GM21717 (cell line): Measurements from ENCODE around the gene RASGRP1.
"Not testable (repeated sequence)": the region's sequence is repeated elsewhere in the genome, so short reads cannot be mapped to it uniquely, and the experiment has no call there.

ENCODE experiments used
- ATAC-seq: cut with Tn5 transposase; IDR thresholded peaks from one replicate; pipeline ENCODE4 v1.9.1; 2021; ENCODE audit warnings: mild to moderate bottlenecking, moderate library complexity; ENCODE audit not compliant: unreplicated experiment

Gene RASGRP1

GRCh38 chr15:38564557-38565286 lies at the start of gene RASGRP1:
TSS of gene RASGRP1 (minus strand) at chr15:38564814. CDS start at chr15:38564628, 186 bp downstream.
- ATAC-seq = peak; percentile 54

GRCh38 chr15:38613085-38613484 lies 48.5 kb upstream of the RASGRP1 start:
- ATAC-seq = no peak

DNA sequence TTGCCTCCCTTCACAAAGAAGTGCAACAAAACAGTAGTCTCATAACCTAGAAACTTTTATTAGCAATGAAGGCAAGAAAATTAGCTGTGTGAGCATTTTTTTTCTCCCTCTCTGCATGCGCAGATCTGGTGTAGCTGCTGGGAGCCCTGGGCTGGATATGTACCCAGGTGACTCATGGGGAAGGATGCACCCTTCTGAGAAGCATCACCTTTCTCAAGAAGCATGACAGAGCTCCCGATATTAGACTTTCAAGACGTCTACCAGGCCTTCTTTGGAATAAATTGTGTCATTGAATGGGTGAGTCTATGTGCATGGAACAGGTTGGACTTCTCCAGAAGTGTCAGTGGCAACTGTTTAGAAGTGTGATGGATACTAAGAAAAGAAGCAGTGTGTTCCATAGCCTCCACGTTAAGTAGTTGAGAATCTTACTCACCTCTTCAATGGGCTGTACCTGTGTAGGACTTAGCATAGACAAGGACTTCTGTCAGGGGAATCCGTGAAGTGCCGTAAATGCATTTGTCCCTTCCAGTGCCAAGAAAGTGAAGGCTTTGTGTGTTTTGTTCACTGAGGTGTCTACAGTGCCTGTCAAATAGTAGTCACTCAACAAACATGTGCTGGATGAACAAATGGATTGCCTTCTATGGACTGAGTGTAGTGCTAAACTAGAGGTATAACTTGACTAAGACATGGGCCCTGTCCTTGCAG lies 47.7 kb upstream of the RASGRP1 start:
- no peak for ATAC-seq

DNA sequence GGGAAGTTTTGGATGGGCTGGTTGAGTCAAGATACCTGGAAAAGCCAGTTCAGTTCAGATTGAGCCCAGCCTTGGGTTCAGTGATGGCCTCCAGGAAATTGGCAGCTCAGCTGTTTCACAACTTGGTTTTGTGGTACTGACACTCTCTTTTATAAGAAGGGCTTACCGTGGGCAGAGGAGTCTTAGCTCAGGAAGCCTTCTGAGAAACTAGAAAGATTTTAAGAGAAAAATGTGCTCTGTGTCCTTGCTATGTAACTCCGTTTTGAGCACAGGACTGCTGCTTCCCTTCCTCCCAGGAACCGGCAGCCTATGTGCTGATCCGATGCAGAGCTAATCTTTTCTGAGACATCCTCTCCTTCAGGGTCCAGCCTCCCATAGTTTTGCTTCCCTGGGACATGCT lies 46.6 kb upstream of the RASGRP1 start:
- ATAC-seq = no peak

DNA sequence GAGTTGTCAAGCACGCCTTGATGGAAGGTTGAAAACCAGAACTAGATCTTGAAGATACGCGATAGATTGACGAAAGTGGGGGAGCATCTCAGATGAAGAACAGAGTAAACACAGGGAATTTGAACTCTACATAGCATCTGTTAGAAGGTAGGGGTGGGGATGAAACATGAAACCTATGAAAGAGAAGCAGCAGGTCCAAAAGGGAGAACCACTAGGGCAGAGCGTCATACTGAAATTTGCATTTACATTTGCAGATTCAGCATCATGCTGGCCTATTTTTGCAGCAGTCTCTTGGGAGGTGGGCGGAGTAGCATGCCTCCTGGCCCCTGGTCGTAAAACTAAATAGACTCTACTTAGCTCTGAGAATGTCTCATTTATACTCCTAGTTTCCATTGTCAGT lies 46.1 kb upstream of the RASGRP1 start:
- no peak for ATAC-seq

DNA sequence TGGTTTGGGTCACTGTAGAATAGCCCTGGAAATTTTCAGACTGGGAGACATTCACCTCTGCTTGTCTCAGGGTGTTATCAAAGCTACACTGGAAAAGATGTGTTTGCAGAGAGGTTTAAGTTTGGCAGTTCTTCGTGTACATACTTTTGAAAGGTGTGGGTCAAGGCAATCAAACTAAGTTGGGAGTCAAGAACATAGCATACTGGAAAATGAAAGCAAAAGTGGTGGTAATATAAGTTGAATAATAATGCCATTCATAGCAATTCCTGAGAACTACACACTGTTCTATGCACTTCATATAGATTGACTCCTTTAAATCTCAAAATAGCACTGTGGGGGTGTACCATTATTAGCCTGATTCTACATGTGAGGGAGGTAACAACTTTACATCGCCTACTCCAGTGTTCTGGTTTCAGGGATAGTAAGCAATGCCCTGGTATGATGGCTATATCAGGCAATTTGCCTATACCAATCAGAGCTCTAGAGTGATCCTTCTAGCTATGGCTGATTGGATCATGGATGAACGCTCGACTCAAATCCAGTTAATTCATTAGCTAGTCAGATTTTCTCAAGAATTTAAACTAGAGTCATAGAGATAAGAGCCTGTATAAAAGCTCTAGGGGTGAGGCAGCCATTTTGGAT lies 44.6 kb upstream of the RASGRP1 start:
- no peak for ATAC-seq

DNA sequence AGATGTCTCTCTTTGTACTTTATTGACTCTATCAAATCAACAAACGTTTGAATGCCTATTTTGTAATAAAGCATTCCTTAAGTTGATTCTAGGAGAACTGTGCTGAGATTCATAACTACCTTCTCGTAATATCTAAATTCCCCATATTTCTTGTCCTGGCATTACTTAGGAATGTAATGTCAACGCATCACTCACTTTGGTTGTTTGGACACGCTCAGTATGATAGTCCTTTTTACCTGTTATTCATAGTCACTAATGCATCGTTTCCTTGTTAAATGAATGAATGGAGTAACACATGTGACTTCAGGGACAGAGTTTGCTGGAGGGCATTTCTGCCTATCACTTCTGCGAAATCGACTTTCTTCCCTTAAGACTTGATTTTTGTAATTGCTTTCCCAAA lies 44.1 kb upstream of the RASGRP1 start:
- ATAC-seq = no peak

- ATAC-seq = no peak
These were observed 41.1 kb upstream of the RASGRP1 start for GRCh38 chr15:38605744-38606143.

DNA sequence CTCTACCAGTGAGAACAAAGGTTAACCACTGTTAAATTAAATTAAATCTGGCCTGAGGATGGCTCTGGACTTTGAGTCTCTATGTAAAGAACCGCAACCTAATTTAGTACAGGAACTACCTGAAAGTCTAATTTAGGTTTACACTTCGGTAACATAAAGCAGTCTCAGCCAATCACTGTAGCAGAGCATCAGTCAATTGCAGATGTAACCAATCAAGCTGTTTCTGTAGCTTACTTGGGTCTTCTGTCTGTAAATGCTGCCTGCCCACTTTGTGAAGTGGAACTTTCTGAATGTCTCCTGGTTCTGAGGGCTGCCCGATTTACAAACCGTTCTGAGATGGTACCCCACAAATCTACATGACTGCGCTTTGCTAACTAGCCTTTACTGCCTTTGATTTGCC lies 39.1 kb upstream of the RASGRP1 start:
- no peak for ATAC-seq

DNA sequence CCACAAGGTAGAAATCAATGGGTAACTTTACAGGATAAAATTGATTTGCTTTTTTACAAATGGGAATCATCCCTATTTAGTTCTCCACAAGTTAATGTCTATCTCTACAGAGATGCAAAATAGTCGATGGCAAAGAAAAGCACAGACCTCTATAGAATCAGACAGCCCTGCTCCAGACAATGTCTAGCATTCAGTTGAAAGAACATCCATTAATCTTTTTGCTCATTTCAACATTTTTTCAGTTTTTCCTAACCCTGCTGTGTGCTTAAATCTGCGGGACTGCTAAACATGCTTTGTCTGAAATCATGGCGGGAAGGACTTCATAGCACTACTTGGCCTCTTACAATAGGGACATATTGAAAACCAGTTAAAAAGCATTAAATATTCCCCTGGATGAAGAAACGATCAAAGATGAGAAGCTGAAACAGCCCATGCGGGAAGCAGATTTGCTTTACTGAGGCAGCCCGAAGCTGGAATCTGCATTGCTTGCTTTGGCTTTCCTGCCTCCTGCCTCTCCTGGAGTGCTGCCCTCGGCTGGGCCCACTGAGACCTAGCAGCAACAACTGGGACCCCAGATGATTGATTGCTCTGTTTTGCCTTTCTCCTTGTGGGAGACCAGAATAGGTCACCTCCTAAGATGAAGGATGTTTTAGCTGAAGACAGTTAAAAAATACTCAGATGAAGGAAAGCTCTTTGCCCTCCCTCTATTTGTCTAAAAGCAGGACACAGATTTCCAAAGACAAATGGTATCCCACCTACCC lies 38.5 kb upstream of the RASGRP1 start:
- no peak for ATAC-seq

DNA sequence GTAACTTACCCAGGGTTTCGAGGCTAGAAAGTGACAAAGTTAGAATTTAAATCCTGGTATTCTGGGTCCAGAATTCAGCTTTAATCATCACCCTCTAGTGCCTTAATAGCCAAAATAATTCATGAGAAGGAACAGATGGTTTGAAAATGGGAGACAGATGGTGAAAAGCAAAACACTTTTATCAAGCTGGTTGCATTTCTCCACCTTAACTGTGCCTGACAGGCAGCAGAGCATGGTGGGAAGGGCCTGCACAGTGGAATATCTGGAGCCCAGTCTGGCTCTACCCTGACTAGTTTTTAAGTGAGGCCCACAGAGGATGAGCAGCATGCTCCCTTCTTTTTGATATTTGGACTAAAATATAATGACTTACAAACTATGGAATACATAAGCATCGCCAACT lies 35.6 kb upstream of the RASGRP1 start:
- no peak for ATAC-seq

GRCh38 chr15:38598749-38599148 lies 34.1 kb upstream of the RASGRP1 start:
- no peak for ATAC-seq

GRCh38 chr15:38597219-38597800 lies 32.7 kb upstream of the RASGRP1 start:
- no peak for ATAC-seq

DNA sequence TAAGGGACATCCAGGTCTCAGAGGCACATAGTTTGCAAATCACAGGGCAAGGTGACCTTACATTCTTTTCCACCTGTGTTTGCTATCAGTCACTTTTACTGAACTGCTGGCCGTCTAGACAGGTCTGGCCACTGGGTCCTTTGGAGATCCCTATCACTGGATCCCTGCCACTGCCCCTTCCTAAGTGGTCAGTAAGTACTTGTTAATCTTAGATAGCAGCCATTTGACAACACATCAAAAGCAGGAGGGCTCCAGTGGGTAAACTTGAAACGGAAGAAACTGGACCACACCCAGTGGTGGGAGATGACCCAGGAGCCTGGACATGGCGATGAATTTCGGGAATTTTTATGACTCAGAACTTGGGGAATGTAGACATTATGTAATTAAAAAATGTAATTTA lies 28.9 kb upstream of the RASGRP1 start:
- no peak for ATAC-seq

- no peak for ATAC-seq
These were observed 24.9 kb upstream of the RASGRP1 start for GRCh38 chr15:38589502-38589901.

- no peak for ATAC-seq
These were observed 24.1 kb upstream of the RASGRP1 start for GRCh38 chr15:38588672-38589071.

DNA sequence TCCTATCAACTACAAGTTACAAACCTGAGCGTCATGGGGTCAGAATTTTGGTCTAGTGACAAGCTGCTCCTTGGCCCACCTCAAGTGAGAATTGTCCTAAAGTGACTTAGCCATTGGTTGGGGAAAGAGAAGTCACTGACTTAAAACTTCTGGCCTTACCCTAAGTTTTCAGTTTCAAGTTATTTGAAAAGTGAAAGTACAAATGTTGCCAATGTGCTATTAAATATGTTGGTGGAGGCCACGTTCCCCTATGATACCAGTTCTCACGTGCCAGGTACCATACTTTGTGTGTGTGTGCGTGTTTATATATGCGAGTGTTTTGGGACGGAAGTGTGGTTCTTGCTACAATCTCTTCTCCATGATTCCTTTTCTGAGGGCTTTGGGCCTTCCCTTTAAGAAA lies 22.6 kb upstream of the RASGRP1 start:
- no peak for ATAC-seq

- not testable (repeated sequence) for ATAC-seq
These were observed 21.4 kb upstream of the RASGRP1 start for GRCh38 chr15:38586005-38586404.

GRCh38 chr15:38578626-38579025 lies 14.0 kb upstream of the RASGRP1 start:
- ATAC-seq = no peak

DNA sequence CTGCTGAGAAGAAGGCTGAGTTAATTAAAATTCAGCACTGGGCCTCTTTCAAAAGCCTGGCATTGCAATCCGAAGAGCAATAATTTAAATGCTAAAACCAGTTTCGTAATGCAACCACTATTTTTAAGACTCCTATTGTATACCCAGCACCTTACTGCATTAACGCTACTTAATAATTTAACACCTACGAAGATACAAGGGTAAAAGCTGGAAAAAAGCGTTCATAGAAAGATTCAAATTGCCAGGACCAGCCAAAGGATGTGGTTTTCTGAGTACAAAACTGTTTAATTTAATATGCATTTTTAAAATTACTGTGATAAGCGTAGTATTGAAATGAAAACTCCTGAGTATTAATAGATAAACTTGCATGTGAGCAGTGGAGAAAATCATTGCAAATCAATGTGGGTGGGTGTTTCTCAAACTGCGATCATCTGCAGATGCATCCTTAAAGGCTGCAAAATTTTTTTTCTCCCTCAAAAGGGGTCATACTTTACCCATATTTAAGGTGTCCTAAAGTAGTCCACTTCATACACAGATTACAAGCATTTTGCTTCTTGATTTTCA lies 12.9 kb upstream of the RASGRP1 start:
- ATAC-seq = no peak

- no peak for ATAC-seq
These were observed 12.2 kb upstream of the RASGRP1 start for GRCh38 chr15:38576837-38577236.
